CD14-positive monocyte (primary cell): ENCODE results near the gene TCP11L1. TPM values are rescaled to one million over a fixed set of nuclear protein-coding genes. Genes with fewer than 3 reads are reported as not detected.

ENCODE experiments used
- DNase-seq, 3 donors: peaks; one replicate each; pipeline ENCODE4 v3.0.0-alpha.2; 2011 to 2022
- H2AFZ ChIP-seq: 2 replicates; pipeline ENCODE4 v1.6.0; 2012; ENCODE audit warnings: mild to moderate bottlenecking, low read depth, low read length, inconsistent platforms; ENCODE audit not compliant: insufficient read depth, poor library complexity, severe bottlenecking
- H3K27ac ChIP-seq, 2 donors: 1 replicate in 1 of 2; 2 replicates in 1 of 2; pipeline ENCODE4 v1.5.1; 2012 to 2013; ENCODE audit warnings: low read length in 2 of 2, control low read depth in 1 of 2, inconsistent platforms in 1 of 2, low read depth in 1 of 2, mild to moderate bottlenecking in 1 of 2
- H3K27me3 ChIP-seq, 2 donors: one replicate each; pipeline versions ENCODE4 v1.6.0 to v1.6.1; 2011 to 2013; ENCODE audit warnings: low read length in 2 of 2; ENCODE audit not compliant: control insufficient read depth in 2 of 2, insufficient read depth in 2 of 2
- H3K36me3 ChIP-seq, 2 donors: replicated peaks in 1 of 2; 1 replicate in 1 of 2; 2 replicates in 1 of 2; pipeline versions ENCODE4 v1.5.1 to v1.6.1; 2012 to 2013; ENCODE audit warnings: low read length in 2 of 2, control low read depth in 1 of 2, inconsistent platforms in 1 of 2, mild to moderate bottlenecking in 1 of 2; ENCODE audit not compliant: insufficient read depth in 2 of 2, control insufficient read depth in 1 of 2
- H3K4me1 ChIP-seq, 2 donors: 1 replicate in 1 of 2; 2 replicates in 1 of 2; pipeline versions ENCODE4 v1.5.1 to v1.6.1; 2012 to 2013; ENCODE audit warnings: low read length in 2 of 2, control low read depth in 1 of 2, inconsistent platforms in 1 of 2, mild to moderate bottlenecking in 1 of 2, moderate library complexity in 1 of 2; ENCODE audit not compliant: insufficient read depth in 2 of 2, control insufficient read depth in 1 of 2
- H3K4me2 ChIP-seq: replicated peaks from 2 replicates; pipeline ENCODE3; 2012; ENCODE audit warnings: low read length, moderate library complexity, mild to moderate bottlenecking; ENCODE audit not compliant: poor library complexity, severe bottlenecking; ENCODE audit errors: extremely low read depth
- H3K4me3 ChIP-seq, 3 experiments: fragments of 200-600 bp in 1 of 3; sonication (generic) in 1 of 3; replicated peaks in 1 of 3; 1 replicate in 2 of 3; 2 replicates in 1 of 3; pipeline ENCODE4 v1.5.1; 2011 to 2013; ENCODE audit warnings: low read length in 3 of 3, mild to moderate bottlenecking in 3 of 3, control low read depth in 2 of 3, low read depth in 2 of 3, inconsistent platforms in 1 of 3, moderate library complexity in 1 of 3
- H3K79me2 ChIP-seq: 2 replicates; pipeline ENCODE4 v1.6.0; 2012; ENCODE audit warnings: mild to moderate bottlenecking, control low read depth, inconsistent platforms, low read length, moderate library complexity; ENCODE audit not compliant: insufficient read depth
- H3K9ac ChIP-seq: 2 replicates; pipeline ENCODE4 v1.6.0; 2017; ENCODE audit warnings: low read length, mild to moderate bottlenecking; ENCODE audit not compliant: insufficient read depth, poor library complexity, severe bottlenecking
- H3K9me3 ChIP-seq, 2 donors: replicated peaks in 1 of 2; 1 replicate in 1 of 2; 2 replicates in 1 of 2; pipeline versions ENCODE4 v1.5.1 to v1.6.1; 2012 to 2013; ENCODE audit warnings: low read length in 2 of 2, control low read depth in 1 of 2; ENCODE audit not compliant: control insufficient read depth in 1 of 2, insufficient read depth in 1 of 2
- H4K20me1 ChIP-seq: 2 replicates; pipeline ENCODE4 v1.6.0; 2012; ENCODE audit warnings: mild to moderate bottlenecking, low read length, control low read depth, moderate library complexity; ENCODE audit not compliant: insufficient read depth
- H3K27ac Mint-ChIP-seq, 7 donors: one replicate each; pipeline ENCODE4 v1.8.0; 2020; ENCODE audit warnings: mild to moderate bottlenecking in 7 of 7, mixed read lengths in 7 of 7, moderate library complexity in 6 of 7, inconsistent platforms in 2 of 7
- H3K27me3 Mint-ChIP-seq, 3 donors: one replicate each; pipeline ENCODE4 v1.8.0; 2021 to 2022; ENCODE audit warnings: low read depth in 3 of 3, mild to moderate bottlenecking in 3 of 3, mixed read lengths in 3 of 3, moderate library complexity in 3 of 3, inconsistent platforms in 1 of 3
- H3K36me3 Mint-ChIP-seq, 2 donors: one replicate each; pipeline ENCODE4 v1.8.0; 2020; ENCODE audit warnings: mixed read lengths in 2 of 2, inconsistent platforms in 1 of 2, mild to moderate bottlenecking in 1 of 2
- H3K4me1 Mint-ChIP-seq: one replicate; pipeline ENCODE4 v1.8.0; 2020; ENCODE audit warnings: mild to moderate bottlenecking, mixed read lengths
- H3K4me3 Mint-ChIP-seq, 2 donors: one replicate each; pipeline ENCODE4 v1.8.0; 2020; ENCODE audit warnings: mild to moderate bottlenecking in 2 of 2, mixed read lengths in 2 of 2, moderate library complexity in 1 of 2
- H3K9me3 Mint-ChIP-seq, 7 donors: one replicate each; pipeline ENCODE4 v1.8.0; 2020 to 2022; ENCODE audit warnings: mixed read lengths in 7 of 7, mild to moderate bottlenecking in 6 of 7, moderate library complexity in 6 of 7, inconsistent platforms in 2 of 7
- CTCF ChIP-seq: fragments of 200-600 bp; IDR thresholded peaks from one replicate; pipeline ENCODE4 v1.8.0; 2022; ENCODE audit warnings: antibody characterized with exemption, mild to moderate bottlenecking
- WGBS: methylation state at CpG from one replicate; pipeline ENCODE4 v1.1.5; 2013; ENCODE audit warnings: missing lambda C conversion rate; ENCODE audit not compliant: insufficient coverage; 5-methylcytosine and 5-hydroxymethylcytosine counted together
- intact Hi-C, 2 donors: fragments of 100-400 bp; cut with micrococcal nuclease; formaldehyde crosslinking; loops; one replicate each; pipeline versions ENCODE4 v1.15.0 to v1.15.1; 2023
- polyA plus RNA-seq, 3 donors: library from polyadenylated mRNA; depleted of rRNA in 1 of 3; unstranded in 2 of 3; stranded (reverse) in 1 of 3; fragments of 300-500 nt in 2 of 3; fragments of >200 nt in 1 of 3; fragmentation: Illumina TruSeq in 2 of 3; gene quantifications; 1 replicate in 2 of 3; 2 replicates in 1 of 3; pipeline ENCODE4 v1.2.3, GENCODE V29; 2012 to 2021

TCP11L1 gene
- polyA plus RNA-seq, 3 donors: 5.1 to 11.2 (median 7.0) TPM

GRCh38 chr11:33001751-33002542, 37.4 kb upstream of the TCP11L1 start:
- no peak overlapping the region for H3K27ac Mint-ChIP-seq
- H3K4me3 Mint-ChIP-seq: no peak overlapping the region
- H3K27me3 Mint-ChIP-seq: peaks cover 1 to 5% (median 2%) of the 10 kb centered on the region in 3 donors
- no peak for DNase-seq
- 100% methylated on average over 3 of the region's 8 CpGs for WGBS
- H3K9me3 Mint-ChIP-seq: peaks cover 4 to 16% (median 12%) of the 10 kb centered on the region in 7 donors
- H3K36me3 Mint-ChIP-seq: no peaks in the 10 kb centered on the region
- Histone ChIP-seq H3K79me2 (no peaks in the 10 kb centered on the region), H3K36me3 (no peaks in the 10 kb centered on the region), H2AFZ (no peak overlapping the region), H3K4me2 (no peak overlapping the region), H3K9ac (no peak overlapping the region), H3K27me3 (no peaks in the 10 kb centered on the region), H3K4me1 (no peaks in the 10 kb centered on the region), H3K27ac (no peak overlapping the region), H4K20me1 (no peaks in the 10 kb centered on the region), H3K4me3 (no peak overlapping the region), H3K9me3 (no peaks in the 10 kb centered on the region)
- no peak for TF ChIP-seq CTCF
- no peaks in the 10 kb centered on the region for H3K4me1 Mint-ChIP-seq
- intact Hi-C loops: no loop called here

- Mint-ChIP-seq H3K4me1 (no peaks in the 10 kb centered on the region), H3K9me3 (peaks cover 0 to 4% (median 0%) of the 10 kb centered on the region in 7 donors), H3K27me3 (peaks cover 0 to 5% (median under 1%) of the 10 kb centered on the region in 3 donors), H3K4me3 (no peak overlapping the region), H3K36me3 (no peaks in the 10 kb centered on the region), H3K27ac (no peak overlapping the region)
- H3K4me2 ChIP-seq: no peak overlapping the region
- H3K79me2 ChIP-seq: no peaks in the 10 kb centered on the region
- H3K27ac ChIP-seq: no peak overlapping the region
- no peaks in the 10 kb centered on the region for H3K27me3 ChIP-seq
- no peak overlapping the region for H3K9ac ChIP-seq
- no peaks in the 10 kb centered on the region for H3K4me1 ChIP-seq
- no CpG with 5 or more reads among the region's 2 CpGs for WGBS
- intact Hi-C loops: no loop called here
- H3K36me3 ChIP-seq: no peaks in the 10 kb centered on the region
- no peaks in the 10 kb centered on the region for H4K20me1 ChIP-seq
- no peaks in the 10 kb centered on the region for H3K9me3 ChIP-seq
- no peak for TF ChIP-seq CTCF
- H2AFZ ChIP-seq: no peak overlapping the region
- H3K4me3 ChIP-seq: no peak overlapping the region
- no peak for DNase-seq
Measured at GRCh38 chr11:33005175-33005574, 34.2 kb upstream of the TCP11L1 start.
